GM10248 (cell line): ENCODE measurements around the gene RINT1.
"Not testable (repeated sequence)": the region's sequence is repeated elsewhere in the genome, so short reads cannot be mapped to it uniquely, and the experiment has no call there.

Experiments
- CTCF ChIA-PET: fragments of 300-600 bp; sonication (Branson Sonifier 250); formaldehyde crosslinking; extraction: SDS; loops from one replicate; lab custom pipeline; 2021; ENCODE audit warnings: antibody characterized with exemption; lab: Yijun Ruan, JAX
- POLR2A ChIA-PET: fragments of 350-650 bp; sonication (Branson Sonifier 250); formaldehyde crosslinking; extraction: SDS; loops from one replicate; lab custom pipeline; 2020; ENCODE audit warnings: antibody characterized with exemption; lab: Yijun Ruan, JAX
- DNase-seq: peaks from one replicate; pipeline ENCODE4 v3.0.0; 2012; ENCODE audit errors: extremely low spot score
- CTCF ChIP-seq: IDR thresholded peaks from 2 replicates; pipeline ENCODE4 v1.5.1; 2012; ENCODE audit warnings: mild to moderate bottlenecking, low read depth; ENCODE audit errors: extremely low read depth, missing control alignments, control extremely low read depth

RINT1 gene

GRCh38 chr7:105521027-105521716 is 10.8 kb upstream of the RINT1 start:
- POLR2A ChIA-PET = no interaction called here
- CTCF ChIA-PET = interaction anchor here (1.6 kb wide), 1 partner anchor 11 kb away, joined by 4 read pairs; the partner anchor contains the start of gene RINT1

GRCh38 chr7:105521717-105522463 is 10.1 kb upstream of the RINT1 start, which contains the start of gene PUS7:
PUS7 (minus strand) TSS chr7:105522271; CDS start chr7:105508512, 13,759 bp downstream.
- TF ChIP-seq CTCF = no peak
- CTCF ChIA-PET = interaction anchor here (1.6 kb wide), 1 partner anchor 10 kb away, joined by 4 read pairs; the partner anchor contains the start of gene RINT1
- POLR2A ChIA-PET = no interaction called here
- DNase-seq = peak; percentile 96

More at GRCh38 chr7:105521027-105521716, 10.8 kb upstream of the RINT1 start:
- no peak for TF ChIP-seq CTCF
- DNase-seq = peak; percentile 58

- CTCF ChIA-PET = interaction anchor here (1.9 kb wide), 1 partner anchor 7 kb away, joined by 7 read pairs; the partner anchor contains the start of gene RINT1
These were observed 7.6 kb upstream of the RINT1 start for GRCh38 chr7:105524423-105524822.

GRCh38 chr7:105524840-105525239 is 7.2 kb upstream of the RINT1 start:
- CTCF ChIA-PET = no interaction called here
- no peak for DNase-seq
- POLR2A ChIA-PET = no interaction called here
- TF ChIP-seq CTCF = no peak

More at GRCh38 chr7:105524423-105524822, 7.6 kb upstream of the RINT1 start:
- POLR2A ChIA-PET, DNase-seq: not testable (repeated sequence)

GRCh38 chr7:105527737-105528136 is 4.3 kb upstream of the RINT1 start:
- DNase-seq, CTCF ChIA-PET, POLR2A ChIA-PET: not testable (repeated sequence)

GRCh38 chr7:105530126-105530525 is 1.9 kb upstream of the RINT1 start:
- DNase-seq = no peak
- CTCF ChIA-PET = no interaction called here
- TF ChIP-seq CTCF = no peak
- POLR2A ChIA-PET = no interaction called here

- ChIA-PET CTCF (interaction anchor here (1.8 to 2.1 kb wide), 2 partner anchors 11 to 57 kb away, joined by 4 to 16 read pairs; no protein-coding TSS in a partner anchor), POLR2A (no interaction called here)
- TF ChIP-seq CTCF = no peak
- no peak for DNase-seq
These were observed 1.5 kb upstream of the RINT1 start for GRCh38 chr7:105530546-105530945.
